GM21447 (cell line): ENCODE results near the gene APOBEC3B.
"Not testable (repeated sequence)": the region's sequence is repeated elsewhere in the genome, so short reads cannot be mapped to it uniquely, and the experiment has no call there.

Source experiments
- ATAC-seq: cut with Tn5 transposase; IDR thresholded peaks from one replicate; pipeline ENCODE4 v1.9.1; 2021; ENCODE audit not compliant: unreplicated experiment

The APOBEC3B gene

GRCh38 chr22:38981992-38982927, at the start of gene APOBEC3B:
Gene APOBEC3B, plus strand, starts transcription at chr22:38982347. Its CDS starts 107 bp downstream, at chr22:38982454.
- ATAC-seq, result no peak

- ATAC-seq, result no peak
These were observed 47.1 kb upstream of the APOBEC3B start for GRCh38 chr22:38935023-38935422.

GRCh38 chr22:38935616-38936015, 46.5 kb upstream of the APOBEC3B start:
- no peak for ATAC-seq

- no peak for ATAC-seq
These were observed 45.6 kb upstream of the APOBEC3B start for GRCh38 chr22:38936562-38936961.

- ATAC-seq, result no peak
These were observed 45.1 kb upstream of the APOBEC3B start for GRCh38 chr22:38937036-38937435.

- no peak for ATAC-seq
These were observed 44.6 kb upstream of the APOBEC3B start for GRCh38 chr22:38937541-38937940.

GRCh38 chr22:38938221-38938620, 43.9 kb upstream of the APOBEC3B start:
- no peak for ATAC-seq

- no peak for ATAC-seq
These were observed 43.2 kb upstream of the APOBEC3B start for GRCh38 chr22:38938925-38939324.

- no peak for ATAC-seq
These were observed 41.2 kb upstream of the APOBEC3B start for GRCh38 chr22:38940811-38941384.

- peak; percentile 65 for ATAC-seq
These were observed 40.6 kb upstream of the APOBEC3B start for GRCh38 chr22:38941488-38941987.

- ATAC-seq, result no peak
These were observed 39.4 kb upstream of the APOBEC3B start for GRCh38 chr22:38942702-38943101.

- ATAC-seq, result no peak
These were observed 38.9 kb upstream of the APOBEC3B start for GRCh38 chr22:38943201-38943600.

- ATAC-seq, result no peak
These were observed 38.3 kb upstream of the APOBEC3B start for GRCh38 chr22:38943882-38944281.

- no peak for ATAC-seq
These were observed 37.5 kb upstream of the APOBEC3B start for GRCh38 chr22:38944653-38945052.

- ATAC-seq, result not testable (repeated sequence)
These were observed 36.3 kb upstream of the APOBEC3B start for GRCh38 chr22:38945706-38946338.

- ATAC-seq, result no peak
These were observed 35.4 kb upstream of the APOBEC3B start for GRCh38 chr22:38946771-38947170.

- no peak for ATAC-seq
These were observed 34.6 kb upstream of the APOBEC3B start for GRCh38 chr22:38947321-38948140.

GRCh38 chr22:38948181-38948940, 33.8 kb upstream of the APOBEC3B start:
- ATAC-seq, result no peak

GRCh38 chr22:38949889-38950405, 32.2 kb upstream of the APOBEC3B start:
- no peak for ATAC-seq
